Ishikawa (cell line): ENCODE results near the gene FAM222B.

Experiments
- EGR1 ChIP-seq: IDR thresholded peaks from 2 replicates; pipeline ENCODE4 v1.6.1; 2012
- FOXM1 ChIP-seq: IDR thresholded peaks from 2 replicates; pipeline ENCODE4 v1.6.1; 2012; ENCODE audit warnings: low read depth, borderline replicate concordance
- NFIC ChIP-seq: IDR thresholded peaks from 2 replicates; pipeline ENCODE4 v1.6.1; 2012

- no peak for TF ChIP-seq NFIC
- TF ChIP-seq FOXM1, result no peak
- no peak for TF ChIP-seq EGR1
Measured at GRCh38 chr17:28891201-28891600, 48.6 kb upstream of the FAM222B start.
